SK-N-SH treated with all-trans-retinoic acid at 6 μM for 48 hours (cell line): Measurements from ENCODE around the gene ANAPC15.

Experiments used
- ATAC-seq: fragments of 200-7000 bp; cut with Tn5 transposase; 3 replicates; pipeline ENCODE4 v1.9.1; 2020; ENCODE audit warnings: mild to moderate bottlenecking, moderate library complexity
- ARNTL ChIP-seq: fragments of 450-650 bp; formaldehyde crosslinking; IDR thresholded peaks from 2 replicates; pipeline ENCODE4 v1.5.0; 2020; ENCODE audit warnings: low read depth, mild to moderate bottlenecking, moderate library complexity, borderline replicate concordance
- BACH2 ChIP-seq: fragments of 250-450 bp; sonication (Bioruptor Pico); IDR thresholded peaks from 2 replicates; pipeline ENCODE4 v1.9.0; 2021; ENCODE audit warnings: mild to moderate bottlenecking, borderline replicate concordance
- CSDC2 ChIP-seq: fragments of 250-450 bp; sonication (Bioruptor Pico); IDR thresholded peaks from 2 replicates; pipeline ENCODE4 v1.5.0; 2020; ENCODE audit warnings: mild to moderate bottlenecking, moderate library complexity
- ESRRG ChIP-seq: fragments of 250-450 bp; sonication (Bioruptor Pico); IDR thresholded peaks from 2 replicates; pipeline ENCODE4 v1.6.1; 2021; ENCODE audit warnings: mild to moderate bottlenecking
- GLIS3 ChIP-seq: fragments of 250-450 bp; sonication (Bioruptor Pico); IDR thresholded peaks from 2 replicates; pipeline ENCODE4 v1.5.0; 2020; ENCODE audit warnings: mild to moderate bottlenecking, moderate library complexity
- ISL1 ChIP-seq: fragments of 250-450 bp; sonication (Bioruptor Pico); IDR thresholded peaks from 2 replicates; pipeline ENCODE4 v2.1.2; 2022; ENCODE audit warnings: mild to moderate bottlenecking, moderate library complexity
- OSR1 ChIP-seq: fragments of 250-450 bp; sonication (Bioruptor Pico); IDR thresholded peaks from 2 replicates; pipeline ENCODE4 v1.8.0; 2022; ENCODE audit warnings: moderate library complexity, mild to moderate bottlenecking, inconsistent platforms
- PPARA ChIP-seq: fragments of 250-450 bp; sonication (Bioruptor Pico); IDR thresholded peaks from 2 replicates; pipeline ENCODE4 v1.5.0; 2020; ENCODE audit warnings: mild to moderate bottlenecking, borderline replicate concordance
- RARB ChIP-seq: fragments of 250-450 bp; sonication (Bioruptor Pico); IDR thresholded peaks from 2 replicates; pipeline ENCODE4 v1.8.0; 2021; ENCODE audit warnings: mild to moderate bottlenecking, moderate library complexity
- SNAI2 ChIP-seq: fragments of 250-450 bp; sonication (Bioruptor Pico); IDR thresholded peaks from 2 replicates; pipeline ENCODE4 v1.5.0; 2020; ENCODE audit warnings: mild to moderate bottlenecking, moderate library complexity
- TCF4 ChIP-seq: fragments of 250-450 bp; sonication (Bioruptor Pico); IDR thresholded peaks from 2 replicates; pipeline ENCODE4 v1.8.0; 2021; ENCODE audit warnings: mild to moderate bottlenecking, moderate library complexity, borderline replicate concordance
- TOX ChIP-seq: fragments of 250-450 bp; sonication (Bioruptor Pico); IDR thresholded peaks from 2 replicates; pipeline ENCODE4 v1.8.0; 2021; ENCODE audit warnings: mild to moderate bottlenecking, moderate library complexity, borderline replicate concordance
- ZC3H10 ChIP-seq: fragments of 250-450 bp; sonication (Bioruptor Pico); IDR thresholded peaks from 2 replicates; pipeline ENCODE4 v1.5.1; 2021; ENCODE audit warnings: mild to moderate bottlenecking, moderate library complexity
- ZFP3 ChIP-seq: fragments of 250-450 bp; sonication (Bioruptor Pico); IDR thresholded peaks from 2 replicates; pipeline ENCODE4 v1.5.0; 2020; ENCODE audit warnings: mild to moderate bottlenecking, moderate library complexity
- ZFP30 ChIP-seq: fragments of 450-650 bp; formaldehyde crosslinking; IDR thresholded peaks from 2 replicates; pipeline ENCODE4 v1.5.0; 2022; ENCODE audit warnings: mild to moderate bottlenecking, moderate library complexity
- ZNF565 ChIP-seq: fragments of 450-650 bp; formaldehyde crosslinking; conservative IDR thresholded peaks from 2 replicates; pipeline ENCODE4 v1.5.0; 2020; ENCODE audit warnings: low read depth, mild to moderate bottlenecking, moderate library complexity
- ZNF70 ChIP-seq: fragments of 450-650 bp; formaldehyde crosslinking; IDR thresholded peaks from 2 replicates; pipeline ENCODE4 v1.5.0; 2020; ENCODE audit warnings: mild to moderate bottlenecking, moderate library complexity
- ZNF8 ChIP-seq: fragments of 450-650 bp; formaldehyde crosslinking; IDR thresholded peaks from 2 replicates; pipeline ENCODE4 v1.5.0; 2020; ENCODE audit warnings: mild to moderate bottlenecking, moderate library complexity
- TF ChIP-seq, protein P1 (sequence below): fragments of 250-450 bp; sonication (Bioruptor Pico); IDR thresholded peaks from 2 replicates; pipeline ENCODE4 v1.5.0; 2020; ENCODE audit warnings: mild to moderate bottlenecking, moderate library complexity
- TF ChIP-seq, protein P2 (sequence below): fragments of 250-450 bp; sonication (Bioruptor Pico); IDR thresholded peaks from 2 replicates; pipeline ENCODE4 v1.5.1; 2020; ENCODE audit warnings: low read depth, mild to moderate bottlenecking, moderate library complexity
- TF ChIP-seq, protein P3 (sequence below): fragments of 250-450 bp; sonication (Bioruptor Pico); IDR thresholded peaks from 2 replicates; pipeline ENCODE4 v1.8.0; 2021; ENCODE audit warnings: low read depth, mild to moderate bottlenecking, moderate library complexity, borderline replicate concordance
- TF ChIP-seq, protein P4 (sequence below): fragments of 250-450 bp; sonication (Bioruptor Pico); IDR thresholded peaks from 2 replicates; pipeline ENCODE4 v1.8.0; 2020; ENCODE audit warnings: mild to moderate bottlenecking, moderate library complexity, borderline replicate concordance
- TF ChIP-seq, protein P5 (sequence below): fragments of 250-450 bp; sonication (Bioruptor Pico); IDR thresholded peaks from 2 replicates; pipeline ENCODE4 v1.5.1; 2021; ENCODE audit warnings: mild to moderate bottlenecking, moderate library complexity

Gene ANAPC15

DNA sequence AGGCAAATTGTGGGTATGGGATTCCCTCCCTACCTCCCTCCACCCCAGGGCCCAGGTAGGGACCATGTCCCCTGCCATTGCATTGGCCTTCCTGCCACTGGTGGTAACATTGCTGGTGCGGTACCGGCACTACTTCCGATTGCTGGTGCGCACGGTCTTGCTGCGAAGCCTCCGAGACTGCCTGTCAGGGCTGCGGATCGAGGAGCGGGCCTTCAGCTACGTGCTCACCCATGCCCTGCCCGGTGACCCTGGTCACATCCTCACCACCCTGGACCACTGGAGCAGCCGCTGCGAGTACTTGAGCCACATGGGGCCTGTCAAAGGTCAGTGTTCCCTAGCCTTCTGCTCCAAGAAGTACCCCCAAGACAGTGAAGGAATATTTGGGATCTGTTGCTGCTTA, 6.6 kb downstream of the ANAPC15 start, which contains the start of gene TOMT:
TOMT (plus strand) TSS at position 37 of the 400 bp plus-strand sequence; CDS start at position 65, 28 bp downstream.
- no peak for ATAC-seq
- TF ChIP-seq ZFP3 (CRISPR knock-in tag) (no peak), TCF4 (no peak), RARB (CRISPR knock-in tag) (no peak), ZC3H10 (no peak), ISL1 (CRISPR knock-in tag) (no peak), TOX (CRISPR knock-in tag) (no peak), ZNF565 (no peak)

- no peak for TF ChIP-seq ISL1 (CRISPR knock-in tag)
- TF ChIP-seq, protein P1, sequence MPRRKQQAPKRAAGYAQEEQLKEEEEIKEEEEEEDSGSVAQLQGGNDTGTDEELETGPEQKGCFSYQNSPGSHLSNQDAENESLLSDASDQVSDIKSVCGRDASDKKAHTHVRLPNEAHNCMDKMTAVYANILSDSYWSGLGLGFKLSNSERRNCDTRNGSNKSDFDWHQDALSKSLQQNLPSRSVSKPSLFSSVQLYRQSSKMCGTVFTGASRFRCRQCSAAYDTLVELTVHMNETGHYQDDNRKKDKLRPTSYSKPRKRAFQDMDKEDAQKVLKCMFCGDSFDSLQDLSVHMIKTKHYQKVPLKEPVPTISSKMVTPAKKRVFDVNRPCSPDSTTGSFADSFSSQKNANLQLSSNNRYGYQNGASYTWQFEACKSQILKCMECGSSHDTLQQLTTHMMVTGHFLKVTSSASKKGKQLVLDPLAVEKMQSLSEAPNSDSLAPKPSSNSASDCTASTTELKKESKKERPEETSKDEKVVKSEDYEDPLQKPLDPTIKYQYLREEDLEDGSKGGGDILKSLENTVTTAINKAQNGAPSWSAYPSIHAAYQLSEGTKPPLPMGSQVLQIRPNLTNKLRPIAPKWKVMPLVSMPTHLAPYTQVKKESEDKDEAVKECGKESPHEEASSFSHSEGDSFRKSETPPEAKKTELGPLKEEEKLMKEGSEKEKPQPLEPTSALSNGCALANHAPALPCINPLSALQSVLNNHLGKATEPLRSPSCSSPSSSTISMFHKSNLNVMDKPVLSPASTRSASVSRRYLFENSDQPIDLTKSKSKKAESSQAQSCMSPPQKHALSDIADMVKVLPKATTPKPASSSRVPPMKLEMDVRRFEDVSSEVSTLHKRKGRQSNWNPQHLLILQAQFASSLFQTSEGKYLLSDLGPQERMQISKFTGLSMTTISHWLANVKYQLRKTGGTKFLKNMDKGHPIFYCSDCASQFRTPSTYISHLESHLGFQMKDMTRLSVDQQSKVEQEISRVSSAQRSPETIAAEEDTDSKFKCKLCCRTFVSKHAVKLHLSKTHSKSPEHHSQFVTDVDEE: 0 out of 2 replicates have a peak, but pooled peaks have one; percentile 31
- ATAC-seq: no peak
These were observed 8.7 kb downstream of the ANAPC15 start for GRCh38 chr11:72103754-72104167.

DNA sequence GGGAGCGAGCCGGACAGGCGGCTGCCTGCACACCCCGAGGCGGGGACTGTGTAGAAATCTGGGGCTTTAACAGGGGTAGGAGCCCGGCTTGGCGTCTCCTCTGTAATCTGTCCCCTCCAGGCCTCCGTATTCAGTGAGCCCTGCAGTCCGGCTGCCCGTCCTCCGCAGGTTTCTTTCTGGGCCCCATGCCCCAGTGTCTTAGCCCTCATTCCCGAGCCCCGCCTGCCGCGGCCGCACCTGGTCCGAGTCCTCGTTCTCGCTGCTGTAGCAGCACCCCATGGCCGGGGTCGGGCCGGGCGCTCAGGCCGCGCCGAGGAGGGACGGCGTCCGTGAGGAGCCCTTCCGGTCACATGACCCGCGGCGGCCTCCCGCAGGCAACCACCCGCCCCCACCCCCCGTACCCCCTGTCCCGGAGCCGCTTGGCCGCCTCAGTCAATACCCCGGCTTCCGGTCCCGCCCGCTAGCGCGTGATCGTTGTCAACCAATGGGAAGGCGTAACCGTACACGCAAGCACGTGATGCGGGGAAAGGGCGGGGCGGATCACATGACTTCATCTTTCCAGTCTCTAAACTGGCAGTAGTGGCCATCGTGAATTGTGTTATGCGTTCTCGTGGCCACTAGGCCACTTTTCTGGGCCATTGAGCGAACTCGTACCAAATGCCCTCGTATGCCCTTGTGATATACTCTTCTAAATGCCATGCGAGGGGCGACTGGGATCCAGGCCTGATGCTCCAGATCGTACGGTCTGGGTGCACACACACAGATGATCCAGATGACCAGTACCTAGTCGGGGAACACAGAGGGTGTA, 9.3 kb downstream of the ANAPC15 start, which contains the start of gene LAMTOR1:
LAMTOR1 (minus strand) TSS at position 352 of the 808 bp plus-strand sequence; CDS start at position 279, 73 bp downstream.
- peak; percentile 96 for ATAC-seq
- TF ChIP-seq GLIS3: peak; percentile 86; the same call in 1 of the 2 replicates
- TF ChIP-seq, protein P2, sequence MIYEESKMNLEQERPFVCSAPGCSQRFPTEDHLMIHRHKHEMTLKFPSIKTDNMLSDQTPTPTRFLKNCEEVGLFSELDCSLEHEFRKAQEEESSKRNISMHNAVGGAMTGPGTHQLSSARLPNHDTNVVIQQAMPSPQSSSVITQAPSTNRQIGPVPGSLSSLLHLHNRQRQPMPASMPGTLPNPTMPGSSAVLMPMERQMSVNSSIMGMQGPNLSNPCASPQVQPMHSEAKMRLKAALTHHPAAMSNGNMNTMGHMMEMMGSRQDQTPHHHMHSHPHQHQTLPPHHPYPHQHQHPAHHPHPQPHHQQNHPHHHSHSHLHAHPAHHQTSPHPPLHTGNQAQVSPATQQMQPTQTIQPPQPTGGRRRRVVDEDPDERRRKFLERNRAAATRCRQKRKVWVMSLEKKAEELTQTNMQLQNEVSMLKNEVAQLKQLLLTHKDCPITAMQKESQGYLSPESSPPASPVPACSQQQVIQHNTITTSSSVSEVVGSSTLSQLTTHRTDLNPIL (CRISPR knock-in tag): no peak
- TF ChIP-seq RARB (CRISPR knock-in tag): no peak
- TF ChIP-seq OSR1: peak; percentile 62; the same call in 1 of the 2 replicates
- TF ChIP-seq TOX (CRISPR knock-in tag): no peak
- TF ChIP-seq ARNTL: no peak
- TF ChIP-seq ZNF70 (CRISPR knock-in tag): no peak
- peak; percentile 68; the same call in 1 of the 2 replicates for TF ChIP-seq ZFP3 (CRISPR knock-in tag)
- peak; percentile 64; the same call in 1 of the 2 replicates for TF ChIP-seq CSDC2
- TF ChIP-seq, protein P1: peak; percentile 15
- TF ChIP-seq, protein P3, sequence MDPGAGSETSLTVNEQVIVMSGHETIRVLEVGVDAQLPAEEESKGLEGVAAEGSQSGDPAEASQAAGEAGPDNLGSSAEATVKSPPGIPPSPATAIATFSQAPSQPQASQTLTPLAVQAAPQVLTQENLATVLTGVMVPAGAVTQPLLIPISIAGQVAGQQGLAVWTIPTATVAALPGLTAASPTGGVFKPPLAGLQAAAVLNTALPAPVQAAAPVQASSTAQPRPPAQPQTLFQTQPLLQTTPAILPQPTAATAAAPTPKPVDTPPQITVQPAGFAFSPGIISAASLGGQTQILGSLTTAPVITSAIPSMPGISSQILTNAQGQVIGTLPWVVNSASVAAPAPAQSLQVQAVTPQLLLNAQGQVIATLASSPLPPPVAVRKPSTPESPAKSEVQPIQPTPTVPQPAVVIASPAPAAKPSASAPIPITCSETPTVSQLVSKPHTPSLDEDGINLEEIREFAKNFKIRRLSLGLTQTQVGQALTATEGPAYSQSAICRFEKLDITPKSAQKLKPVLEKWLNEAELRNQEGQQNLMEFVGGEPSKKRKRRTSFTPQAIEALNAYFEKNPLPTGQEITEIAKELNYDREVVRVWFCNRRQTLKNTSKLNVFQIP (CRISPR knock-in tag): no peak
- TF ChIP-seq ZNF8 (CRISPR knock-in tag): no peak
- TF ChIP-seq PPARA (CRISPR knock-in tag): no peak
- TF ChIP-seq SNAI2 (CRISPR knock-in tag): peak; percentile 88
- TF ChIP-seq, protein P4, sequence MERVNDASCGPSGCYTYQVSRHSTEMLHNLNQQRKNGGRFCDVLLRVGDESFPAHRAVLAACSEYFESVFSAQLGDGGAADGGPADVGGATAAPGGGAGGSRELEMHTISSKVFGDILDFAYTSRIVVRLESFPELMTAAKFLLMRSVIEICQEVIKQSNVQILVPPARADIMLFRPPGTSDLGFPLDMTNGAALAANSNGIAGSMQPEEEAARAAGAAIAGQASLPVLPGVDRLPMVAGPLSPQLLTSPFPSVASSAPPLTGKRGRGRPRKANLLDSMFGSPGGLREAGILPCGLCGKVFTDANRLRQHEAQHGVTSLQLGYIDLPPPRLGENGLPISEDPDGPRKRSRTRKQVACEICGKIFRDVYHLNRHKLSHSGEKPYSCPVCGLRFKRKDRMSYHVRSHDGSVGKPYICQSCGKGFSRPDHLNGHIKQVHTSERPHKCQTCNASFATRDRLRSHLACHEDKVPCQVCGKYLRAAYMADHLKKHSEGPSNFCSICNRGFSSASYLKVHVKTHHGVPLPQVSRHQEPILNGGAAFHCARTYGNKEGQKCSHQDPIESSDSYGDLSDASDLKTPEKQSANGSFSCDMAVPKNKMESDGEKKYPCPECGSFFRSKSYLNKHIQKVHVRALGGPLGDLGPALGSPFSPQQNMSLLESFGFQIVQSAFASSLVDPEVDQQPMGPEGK (CRISPR knock-in tag): no peak; the same call in 1 of the 2 replicates
- TF ChIP-seq ZFP30 (CRISPR knock-in tag): no peak; the same call in 1 of the 2 replicates
- TF ChIP-seq, protein P5, sequence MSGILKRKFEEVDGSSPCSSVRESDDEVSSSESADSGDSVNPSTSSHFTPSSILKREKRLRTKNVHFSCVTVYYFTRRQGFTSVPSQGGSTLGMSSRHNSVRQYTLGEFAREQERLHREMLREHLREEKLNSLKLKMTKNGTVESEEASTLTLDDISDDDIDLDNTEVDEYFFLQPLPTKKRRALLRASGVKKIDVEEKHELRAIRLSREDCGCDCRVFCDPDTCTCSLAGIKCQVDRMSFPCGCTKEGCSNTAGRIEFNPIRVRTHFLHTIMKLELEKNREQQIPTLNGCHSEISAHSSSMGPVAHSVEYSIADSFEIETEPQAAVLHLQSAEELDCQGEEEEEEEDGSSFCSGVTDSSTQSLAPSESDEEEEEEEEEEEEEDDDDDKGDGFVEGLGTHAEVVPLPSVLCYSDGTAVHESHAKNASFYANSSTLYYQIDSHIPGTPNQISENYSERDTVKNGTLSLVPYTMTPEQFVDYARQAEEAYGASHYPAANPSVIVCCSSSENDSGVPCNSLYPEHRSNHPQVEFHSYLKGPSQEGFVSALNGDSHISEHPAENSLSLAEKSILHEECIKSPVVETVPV: no peak
- no peak for TF ChIP-seq ZNF565
- no peak for TF ChIP-seq TCF4
- TF ChIP-seq ZC3H10: no peak
- TF ChIP-seq BACH2 (CRISPR knock-in tag): no peak
- no peak for TF ChIP-seq ISL1 (CRISPR knock-in tag)
- no peak for TF ChIP-seq ESRRG
